Stimulated activated CD4-positive, alpha-beta T cell treated with anti-CD3 and anti-CD28 coated beads, TNF-alpha, amount 100 ng/mL, for 4 hours (primary cell): ENCODE results near the gene OTOR.

Experiments
- DNase-seq, 3 experiments: peaks; one replicate each; pipeline ENCODE4 v3.0.0-alpha.2; 2020; ENCODE audit warnings: low read depth in 3 of 3

OTOR gene

GRCh38 chr20:16748308-16748900, at the start of gene OTOR:
Gene OTOR, plus strand, starts transcription at chr20:16748358. Its CDS starts 44 bp downstream, at chr20:16748402.
- DNase-seq: no peak

- DNase-seq: no peak
Observed at GRCh38 chr20:16699293-16699692, 48.9 kb upstream of the OTOR start.

GRCh38 chr20:16701296-16701695, 46.9 kb upstream of the OTOR start:
- no peak for DNase-seq

- no peak for DNase-seq
Observed at GRCh38 chr20:16703570-16703969, 44.6 kb upstream of the OTOR start.

GRCh38 chr20:16707674-16708073, 40.5 kb upstream of the OTOR start:
- no peak for DNase-seq

GRCh38 chr20:16708602-16709001, 39.6 kb upstream of the OTOR start:
- DNase-seq: no peak

- no peak for DNase-seq
Observed at GRCh38 chr20:16709017-16709416, 39.1 kb upstream of the OTOR start.

GRCh38 chr20:16710781-16711180, 37.4 kb upstream of the OTOR start:
- no peak for DNase-seq

GRCh38 chr20:16711661-16712258, 36.4 kb upstream of the OTOR start:
- DNase-seq: no peak

GRCh38 chr20:16712511-16712947, 35.6 kb upstream of the OTOR start:
- DNase-seq: no peak

- no peak for DNase-seq
Observed at GRCh38 chr20:16713066-16713465, 35.1 kb upstream of the OTOR start.

- no peak for DNase-seq
Observed at GRCh38 chr20:16714242-16714641, 33.9 kb upstream of the OTOR start.

- no peak for DNase-seq
Observed at GRCh38 chr20:16714751-16715150, 33.4 kb upstream of the OTOR start.

GRCh38 chr20:16719421-16719820, 28.7 kb upstream of the OTOR start:
- DNase-seq: no peak

- no peak for DNase-seq
Observed at GRCh38 chr20:16729080-16729479, 19.1 kb upstream of the OTOR start.

GRCh38 chr20:16729565-16730460, 18.3 kb upstream of the OTOR start, which contains the start of gene SNRPB2:
Gene SNRPB2, plus strand, starts transcription at chr20:16730026. Its CDS starts 1,677 bp downstream, at chr20:16731703.
- DNase-seq: peak; percentile 76 to 84 (median 82)

GRCh38 chr20:16732506-16733152, 15.5 kb upstream of the OTOR start:
- no peak for DNase-seq

GRCh38 chr20:16740365-16741072, 7.6 kb upstream of the OTOR start:
- no peak for DNase-seq

- DNase-seq: no peak
Observed at GRCh38 chr20:16744178-16744807, 3.9 kb upstream of the OTOR start.

- DNase-seq: no peak
Observed at GRCh38 chr20:16745204-16745603, 3.0 kb upstream of the OTOR start.

GRCh38 chr20:16747291-16747811, 807 bp upstream of the OTOR start:
- DNase-seq: no peak
